NT2/D1 (cell line): ENCODE results near the gene SEPTIN7.

Experiments used
- DNase-seq: peaks from one replicate; pipeline ENCODE4 v3.0.0-alpha.2; 2011; ENCODE audit warnings: low read depth, low spot score
- H3K27me3 ChIP-seq: 2 replicates; pipeline ENCODE4 v1.6.0; 2011; ENCODE audit warnings: mild to moderate bottlenecking; ENCODE audit not compliant: insufficient read length, insufficient read depth
- H3K36me3 ChIP-seq: 2 replicates; pipeline ENCODE4 v1.6.1; 2011; ENCODE audit warnings: mild to moderate bottlenecking, low read length, mixed read lengths; ENCODE audit not compliant: insufficient read depth, insufficient read length
- H3K4me1 ChIP-seq: 2 replicates; pipeline ENCODE4 v1.5.1; 2011; ENCODE audit not compliant: insufficient read depth, insufficient read length
- H3K4me3 ChIP-seq: 2 replicates; pipeline ENCODE4 v1.5.1; 2011; ENCODE audit warnings: low read depth; ENCODE audit not compliant: insufficient read length
- H3K9ac ChIP-seq: 2 replicates; pipeline ENCODE4 v1.6.0; 2011; ENCODE audit warnings: low read depth; ENCODE audit not compliant: insufficient read length
- H3K9me3 ChIP-seq: 2 replicates; pipeline ENCODE4 v1.5.1; 2011; ENCODE audit warnings: mild to moderate bottlenecking, low read length; ENCODE audit not compliant: insufficient read depth
- SUZ12 ChIP-seq: IDR thresholded peaks from 2 replicates; pipeline ENCODE4 v1.6.1; 2011; ENCODE audit not compliant: insufficient read length, insufficient read depth; ENCODE audit errors: extremely low read depth
- YY1 ChIP-seq: IDR thresholded peaks from 2 replicates; pipeline ENCODE4 v1.6.1; 2011; ENCODE audit not compliant: insufficient read length, insufficient read depth
- ZNF274 ChIP-seq: IDR thresholded peaks from 2 replicates; pipeline ENCODE4 v1.6.1; 2011; ENCODE audit warnings: mild to moderate bottlenecking, low read depth, low read length

SEPTIN7 gene

GRCh38 chr7:35777121-35777520 lies 23.7 kb upstream of the SEPTIN7 start:
- no peak for DNase-seq
- Histone ChIP-seq H3K9ac (no peak overlapping the region), H3K4me3 (no peak overlapping the region), H3K4me1 (no peaks in the 10 kb centered on the region), H3K27me3 (no peaks in the 10 kb centered on the region), H3K9me3 (no peaks in the 10 kb centered on the region), H3K36me3 (no peaks in the 10 kb centered on the region)
- TF ChIP-seq ZNF274 (no peak), SUZ12 (no peak), YY1 (no peak)

- Histone ChIP-seq H3K9me3 (no peaks in the 10 kb centered on the region), H3K4me3 (no peak overlapping the region), H3K27me3 (no peaks in the 10 kb centered on the region), H3K36me3 (no peaks in the 10 kb centered on the region), H3K9ac (no peak overlapping the region), H3K4me1 (no peaks in the 10 kb centered on the region)
- no peak for DNase-seq
- no peak for TF ChIP-seq YY1
- TF ChIP-seq SUZ12: no peak
- no peak for TF ChIP-seq ZNF274
Observed at GRCh38 chr7:35780070-35780469, 20.8 kb upstream of the SEPTIN7 start.

GRCh38 chr7:35781200-35781701 lies 19.6 kb upstream of the SEPTIN7 start:
- TF ChIP-seq YY1: no peak
- H3K9me3 ChIP-seq: no peaks in the 10 kb centered on the region
- H3K4me1 ChIP-seq: no peaks in the 10 kb centered on the region
- no peak for DNase-seq
- no peak overlapping the region for H3K4me3 ChIP-seq
- no peaks in the 10 kb centered on the region for H3K27me3 ChIP-seq
- no peak overlapping the region for H3K9ac ChIP-seq
- H3K36me3 ChIP-seq: no peaks in the 10 kb centered on the region

GRCh38 chr7:35781767-35782515 lies 18.9 kb upstream of the SEPTIN7 start:
- H3K9me3 ChIP-seq: no peaks in the 10 kb centered on the region
- H3K9ac ChIP-seq: no peak overlapping the region
- H3K36me3 ChIP-seq: no peaks in the 10 kb centered on the region
- no peak overlapping the region for H3K4me3 ChIP-seq
- DNase-seq: no peak
- H3K4me1 ChIP-seq: no peaks in the 10 kb centered on the region
- TF ChIP-seq YY1: no peak
- TF ChIP-seq ZNF274: no peak
- no peak for TF ChIP-seq SUZ12
- H3K27me3 ChIP-seq: no peaks in the 10 kb centered on the region

GRCh38 chr7:35784332-35784731 lies 16.5 kb upstream of the SEPTIN7 start:
- Histone ChIP-seq H3K9ac (no peak overlapping the region), H3K4me3 (no peak overlapping the region), H3K9me3 (no peaks in the 10 kb centered on the region), H3K27me3 (no peaks in the 10 kb centered on the region), H3K36me3 (no peaks in the 10 kb centered on the region), H3K4me1 (no peaks in the 10 kb centered on the region)
- DNase-seq: no peak
- TF ChIP-seq ZNF274: no peak
- no peak for TF ChIP-seq YY1
- TF ChIP-seq SUZ12: no peak

GRCh38 chr7:35785250-35785649 lies 15.6 kb upstream of the SEPTIN7 start:
- H3K27me3 ChIP-seq: no peaks in the 10 kb centered on the region
- H3K9ac ChIP-seq: no peak overlapping the region
- no peaks in the 10 kb centered on the region for H3K36me3 ChIP-seq
- H3K4me3 ChIP-seq: no peak overlapping the region
- H3K4me1 ChIP-seq: no peaks in the 10 kb centered on the region
- no peak for DNase-seq
- no peaks in the 10 kb centered on the region for H3K9me3 ChIP-seq
- TF ChIP-seq SUZ12 (no peak), ZNF274 (no peak), YY1 (no peak)

GRCh38 chr7:35787925-35788324 lies 12.9 kb upstream of the SEPTIN7 start:
- Histone ChIP-seq H3K9ac (no peak overlapping the region), H3K9me3 (no peaks in the 10 kb centered on the region)
- TF ChIP-seq YY1: no peak
- TF ChIP-seq SUZ12: no peak
- TF ChIP-seq ZNF274: no peak

GRCh38 chr7:35792472-35792871 lies 8.4 kb upstream of the SEPTIN7 start:
- Histone ChIP-seq H3K4me1 (no peaks in the 10 kb centered on the region), H3K4me3 (no peak overlapping the region), H3K27me3 (no peaks in the 10 kb centered on the region), H3K9ac (no peak overlapping the region), H3K36me3 (no peaks in the 10 kb centered on the region), H3K9me3 (peaks cover 4% of the 10 kb centered on the region; the same call in 1 of the 2 replicates)
- DNase-seq: no peak
- TF ChIP-seq YY1 (no peak), ZNF274 (no peak), SUZ12 (no peak)

More at GRCh38 chr7:35787925-35788324, 12.9 kb upstream of the SEPTIN7 start:
- Histone ChIP-seq H3K27me3 (no peaks in the 10 kb centered on the region), H3K36me3 (no peaks in the 10 kb centered on the region), H3K4me1 (no peaks in the 10 kb centered on the region), H3K4me3 (no peak overlapping the region)
- peak; percentile 15 for DNase-seq
